Hypothalamus (tissue), 51 donors: ENCODE measurements around the gene DICER1.
"Not testable (repeated sequence)": the region's sequence is repeated elsewhere in the genome, so short reads cannot be mapped to it uniquely, and the experiment has no call there.

ENCODE experiments used
- DNase-seq, 51 donors: peaks; one replicate each; lab custom pipeline; 2025; lab: John Stamatoyannopoulos, UW

Gene DICER1

DNA sequence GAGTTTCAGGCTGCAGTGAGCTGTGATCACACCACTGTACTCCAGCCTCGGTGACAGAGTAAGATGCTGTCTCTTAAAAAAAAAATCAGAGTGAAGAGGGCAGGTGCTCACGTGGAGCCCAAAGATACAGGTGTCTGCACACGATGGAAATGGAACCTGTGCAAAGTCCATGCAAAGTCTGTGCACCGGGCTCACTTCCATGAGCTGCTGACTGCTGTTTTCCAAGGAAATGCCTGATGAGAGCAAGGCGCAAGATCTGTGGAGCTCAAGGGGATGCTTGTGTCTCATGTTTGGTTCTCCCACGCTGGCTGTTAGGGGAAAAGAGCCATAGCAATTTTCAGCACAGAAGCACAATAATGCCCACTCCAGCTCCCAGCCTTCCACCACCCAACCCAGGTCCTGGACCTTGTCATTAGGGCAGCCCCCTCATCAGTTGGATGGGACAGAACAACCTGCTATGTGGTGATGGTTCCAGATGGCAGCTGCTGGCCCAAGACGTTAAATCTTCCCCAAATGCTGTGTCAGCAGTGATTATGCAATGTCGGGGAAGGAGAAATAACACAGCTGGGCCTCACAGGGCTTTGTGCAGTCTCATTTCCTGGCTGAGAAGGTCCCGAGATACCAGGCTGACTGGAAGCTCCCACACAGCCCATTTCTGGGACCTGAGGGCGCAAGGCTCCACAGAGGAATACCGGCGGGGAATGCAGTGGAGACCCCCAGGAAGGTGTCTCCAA is 27.9 kb upstream of the DICER1 start:
- no peak for DNase-seq

- peak in 1 of 51 donors; percentile 54 for DNase-seq
These were observed 27.1 kb upstream of the DICER1 start for GRCh38 chr14:95184413-95184790.

- DNase-seq = peak in 1 of 51 donors; percentile 54
These were observed 26.4 kb upstream of the DICER1 start for GRCh38 chr14:95183532-95184412.

DNA sequence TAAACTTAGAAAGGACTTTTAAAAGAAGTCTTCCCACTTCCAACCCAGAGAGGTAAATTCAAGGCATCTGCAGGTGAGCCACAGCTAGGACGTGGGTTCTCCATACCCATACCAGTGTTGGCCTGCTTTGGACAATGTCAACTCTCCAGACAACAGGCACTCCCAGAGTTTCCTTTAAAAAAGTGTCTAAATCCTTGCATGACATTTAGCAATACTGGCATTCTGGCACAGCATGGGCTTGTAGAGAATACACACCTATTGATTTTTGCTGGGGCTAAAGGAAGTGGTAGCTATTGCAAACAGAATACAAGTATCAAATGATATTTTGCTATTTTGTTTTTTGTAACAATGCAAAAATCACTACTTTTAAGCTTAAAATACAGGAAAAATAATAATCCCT is 25.8 kb upstream of the DICER1 start:
- no peak for DNase-seq

DNA sequence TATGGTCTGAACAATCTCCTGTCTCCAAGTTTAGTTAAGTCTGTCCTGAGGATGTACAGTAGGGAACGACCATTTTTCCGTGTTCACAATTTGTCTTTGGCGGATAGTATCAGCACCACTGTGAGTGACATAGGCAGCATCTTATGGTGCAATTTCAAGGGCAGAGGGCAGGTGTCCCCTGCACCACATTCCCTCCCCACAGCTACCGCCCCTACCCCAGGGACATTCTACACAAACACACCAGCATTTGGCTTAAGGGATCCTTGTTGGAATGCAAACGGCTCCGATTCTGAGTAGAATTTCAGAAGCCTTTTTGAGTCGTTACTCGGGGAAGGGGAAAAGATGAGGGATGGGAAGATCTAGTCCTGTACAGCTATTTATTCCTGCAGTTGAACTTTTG is 25.1 kb upstream of the DICER1 start:
- no peak for DNase-seq

DNA sequence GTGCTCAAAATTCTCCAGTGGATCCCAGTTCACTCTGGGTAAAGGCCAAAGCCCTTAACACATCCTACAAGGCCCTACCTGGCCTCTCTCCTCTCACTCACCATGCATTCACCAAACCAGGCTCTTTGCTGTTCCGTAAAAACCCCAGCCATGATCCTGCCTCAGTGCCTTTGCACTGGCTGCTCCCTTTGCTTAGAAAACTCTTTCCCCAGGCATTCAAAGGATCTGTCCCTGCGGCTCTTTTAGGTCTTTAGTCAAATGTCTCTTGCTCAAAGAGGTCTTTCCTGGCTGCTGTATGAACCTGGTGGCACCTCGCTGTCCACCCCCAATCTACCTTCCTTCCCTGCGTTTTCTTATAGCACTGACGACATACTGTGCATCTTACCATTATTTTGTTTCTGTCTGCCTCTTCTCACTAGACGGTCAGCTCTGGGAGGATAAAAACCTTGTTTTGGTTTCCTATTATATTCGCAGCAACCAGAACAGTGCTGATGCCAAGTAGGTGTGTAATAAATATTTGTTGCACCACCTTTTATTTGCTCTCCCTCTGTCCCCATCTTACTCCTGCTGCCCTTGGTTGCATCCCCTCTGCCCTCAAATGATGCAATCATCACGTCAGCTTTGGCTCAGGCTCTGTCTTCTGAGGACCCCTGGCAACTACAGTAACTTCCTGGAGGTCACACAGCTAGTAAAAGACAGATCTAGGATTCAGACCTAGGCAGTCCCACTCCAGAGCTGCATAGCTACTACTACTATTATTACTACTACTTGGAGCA is 23.8 kb upstream of the DICER1 start:
- DNase-seq = no peak

- DNase-seq = not testable (repeated sequence)
These were observed 18.3 kb upstream of the DICER1 start for GRCh38 chr14:95175670-95176069.

GRCh38 chr14:95174184-95174792 is 17.0 kb upstream of the DICER1 start:
- no peak for DNase-seq

- no peak for DNase-seq
These were observed 16.2 kb upstream of the DICER1 start for GRCh38 chr14:95173518-95173917.

DNA sequence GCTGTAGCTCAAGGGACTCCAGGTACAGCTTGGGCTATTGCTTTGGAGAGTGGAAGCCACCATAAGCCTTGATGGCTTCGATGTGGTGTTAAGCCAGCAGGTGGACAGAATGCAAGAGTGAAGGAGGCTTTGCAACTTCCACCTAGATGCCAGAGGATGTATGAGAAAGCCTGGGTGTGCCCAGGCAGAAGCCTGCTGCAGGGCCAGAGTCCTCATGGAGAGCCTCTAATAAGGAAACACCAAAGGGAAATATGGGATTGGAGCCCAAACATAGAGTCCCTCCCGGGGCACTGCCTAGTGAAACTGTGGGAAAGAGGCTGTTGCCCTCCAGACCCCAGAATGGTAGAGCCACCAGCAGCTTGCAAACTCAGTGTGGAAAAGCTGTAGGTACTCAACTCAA is 9.8 kb upstream of the DICER1 start:
- no peak for DNase-seq

GRCh38 chr14:95165517-95165916 is 8.2 kb upstream of the DICER1 start:
- DNase-seq = no peak

DNA sequence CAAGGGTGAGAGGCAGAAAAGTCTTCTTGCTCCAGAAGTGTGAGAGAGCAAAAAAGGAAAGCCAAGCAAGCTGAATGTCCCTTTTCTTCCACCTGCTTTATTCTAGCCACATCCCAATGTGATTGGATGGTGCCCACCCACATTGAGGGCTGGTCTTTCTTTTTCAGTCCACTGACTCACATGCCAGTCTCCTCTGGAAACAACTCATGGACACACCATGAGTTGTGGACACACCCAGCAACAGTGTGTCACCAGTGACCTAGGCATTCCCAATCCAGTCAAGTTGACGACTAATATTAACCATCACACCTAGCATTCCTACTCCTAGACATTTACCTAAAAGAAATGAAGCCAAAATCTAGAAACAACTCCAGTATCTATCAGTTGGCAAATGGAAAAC is 7.2 kb upstream of the DICER1 start:
- DNase-seq = no peak

GRCh38 chr14:95163666-95164065 is 6.3 kb upstream of the DICER1 start:
- DNase-seq = no peak

DNA sequence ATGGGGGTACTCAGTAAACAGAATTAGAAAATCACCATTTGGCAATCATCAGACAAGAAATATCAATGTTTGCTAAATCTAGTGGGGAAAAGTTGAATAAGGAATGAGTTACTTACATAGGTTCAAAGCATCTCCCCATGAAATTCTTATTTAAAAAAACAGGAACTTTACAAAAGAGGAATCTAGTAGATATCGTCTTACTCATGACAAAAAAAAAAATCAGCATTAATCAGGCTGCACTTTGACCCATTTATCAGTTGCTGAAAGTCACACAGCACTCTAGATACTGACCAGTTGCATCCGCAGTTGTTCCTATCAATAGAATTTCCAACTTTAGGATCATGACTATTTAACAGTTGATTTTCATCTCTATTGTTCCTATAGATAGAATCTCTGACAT is 5.8 kb upstream of the DICER1 start:
- no peak for DNase-seq

DNA sequence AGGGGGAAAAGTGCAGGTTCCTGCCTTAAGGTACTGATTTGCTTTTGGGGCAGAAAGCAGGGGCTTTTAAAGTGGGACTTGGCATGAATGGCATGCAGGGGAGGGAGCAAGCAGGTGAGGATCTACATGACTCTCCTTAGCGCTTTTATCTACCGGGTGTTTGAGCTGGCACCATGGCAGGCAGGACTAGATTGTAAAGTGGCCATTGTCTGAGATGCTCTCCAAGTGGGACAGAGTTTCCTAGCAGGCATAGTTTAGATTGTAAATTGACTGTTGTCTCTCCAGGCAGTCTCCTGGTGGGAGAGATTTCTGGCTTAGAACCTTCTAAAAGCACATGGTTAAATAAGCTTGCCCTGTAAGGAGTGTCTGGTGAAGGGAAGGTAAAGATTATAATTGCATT is 5.3 kb upstream of the DICER1 start:
- DNase-seq = no peak

DNA sequence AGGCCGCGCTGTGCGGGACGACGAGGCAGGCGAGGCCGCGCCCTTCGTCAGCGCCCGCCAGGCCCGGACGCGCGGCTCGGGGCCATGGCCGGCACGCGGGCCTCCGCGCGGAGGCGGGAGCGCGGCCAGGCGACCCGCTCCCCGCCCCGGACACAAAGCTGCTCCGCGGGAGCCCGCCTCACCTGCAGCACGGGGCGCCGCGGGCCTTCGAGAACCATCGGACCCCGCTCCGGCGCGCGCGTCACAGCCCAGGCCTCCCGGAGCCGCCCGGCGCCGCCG is 342 bp downstream of the DICER1 start:
- DNase-seq = no peak

DNA sequence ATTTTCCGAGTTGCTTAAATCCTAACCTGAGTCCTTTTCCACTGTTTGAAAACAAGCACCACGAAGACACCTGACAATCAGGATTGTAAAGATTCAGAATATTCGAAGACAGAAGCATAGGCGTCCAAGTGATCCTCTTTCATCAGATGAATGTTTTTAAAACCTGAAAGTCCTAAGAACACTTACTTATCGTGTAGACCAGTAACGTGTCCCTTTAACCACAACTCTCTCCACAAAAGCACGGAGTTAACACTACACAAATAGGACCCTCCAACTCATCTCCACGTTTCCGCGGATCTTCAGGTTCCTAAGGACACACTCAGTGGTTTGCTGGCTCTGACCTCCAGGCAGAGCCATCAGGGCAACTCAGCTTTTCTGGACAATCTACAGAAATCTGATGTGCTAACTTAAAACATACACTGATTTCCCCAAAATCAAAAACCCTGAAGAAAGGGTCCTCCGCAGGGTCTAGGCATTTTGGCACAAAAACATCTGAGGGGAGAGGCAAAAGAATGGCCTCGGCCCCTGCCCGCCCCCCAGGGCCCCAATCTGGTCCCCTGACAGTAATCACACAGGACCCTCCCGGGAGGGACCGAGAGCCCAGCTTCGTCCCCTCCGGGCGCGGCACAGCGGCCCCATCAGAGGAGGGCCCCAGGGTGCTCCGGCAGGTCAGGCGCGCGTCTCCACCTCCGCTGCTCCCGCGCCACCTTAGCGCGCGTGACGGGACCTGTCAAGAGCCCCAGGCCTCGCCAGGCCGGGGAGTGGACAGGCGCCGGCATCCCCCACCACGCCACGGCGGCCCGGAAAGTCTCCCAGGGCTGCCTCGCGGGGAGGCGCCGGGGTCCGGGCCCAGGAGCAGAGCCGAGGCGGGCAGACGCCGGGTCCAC is 925 bp downstream of the DICER1 start:
- DNase-seq = peak in 23 of 51 donors; percentile 24 to 72 (median 51)

- DNase-seq = no peak
These were observed 2.3 kb downstream of the DICER1 start for GRCh38 chr14:95155045-95155444.

DNA sequence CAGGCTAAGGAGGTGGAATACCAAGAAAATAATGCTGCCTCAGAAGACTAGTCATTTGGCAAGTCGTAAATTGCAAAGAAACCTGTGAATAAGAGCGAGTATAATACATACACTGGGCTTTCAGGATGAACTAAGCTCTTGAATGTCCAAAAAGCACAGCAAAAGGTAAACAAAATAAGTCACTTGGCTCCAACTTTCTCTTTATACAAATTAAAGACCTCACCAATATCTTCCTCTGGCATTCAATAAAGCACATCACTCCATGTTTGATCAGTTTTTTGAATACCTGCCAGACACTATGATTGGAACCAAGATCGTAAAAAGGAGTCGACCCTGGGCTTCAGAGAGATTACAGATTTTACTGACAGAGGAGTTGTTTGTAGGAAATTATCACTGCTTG is 3.5 kb downstream of the DICER1 start:
- DNase-seq = no peak

- DNase-seq = no peak
These were observed 5.8 kb downstream of the DICER1 start for GRCh38 chr14:95151561-95151960.
